Urinary bladder (tissue), 4 donors: ENCODE data around the gene LAMC1. TPM values are rescaled to one million over a fixed set of nuclear protein-coding genes. Genes with fewer than 3 reads are reported as not detected.

Experiments
- DNase-seq: peaks from one replicate; pipeline ENCODE4 v3.0.0-alpha.2; 2015; ENCODE audit errors: extremely low spot score
- H3K27ac ChIP-seq: one replicate; pipeline ENCODE4 v1.5.1; 2013; ENCODE audit warnings: low read depth, mild to moderate bottlenecking, moderate library complexity
- H3K36me3 ChIP-seq: one replicate; pipeline ENCODE4 v1.6.1; 2013; ENCODE audit warnings: mild to moderate bottlenecking, moderate library complexity; ENCODE audit not compliant: insufficient read depth
- H3K4me1 ChIP-seq: one replicate; pipeline ENCODE4 v1.6.1; 2013; ENCODE audit warnings: mild to moderate bottlenecking, moderate library complexity; ENCODE audit not compliant: insufficient read depth
- H3K4me3 ChIP-seq: one replicate; pipeline ENCODE4 v1.5.1; 2013; ENCODE audit warnings: low read depth, low read length
- WGBS: extraction: QIAGEN DNeasy Blood & Tissue Kit; methylation state at CpG from one replicate; pipeline ENCODE4 v1.1.7; 2013; 5-methylcytosine and 5-hydroxymethylcytosine counted together
- polyA plus RNA-seq: library from polyadenylated mRNA; stranded (reverse); fragments of 200-250 nt; gene quantifications from one replicate; pipeline ENCODE4 v1.2.3, GENCODE V29; 2013
- total RNA-seq: library from RNA; depleted of rRNA; stranded (reverse); fragments of >200 nt; gene quantifications from one replicate; pipeline ENCODE4 v1.2.3, GENCODE V29; 2014
- donor health status: healthy with polysubstance abuse.
- donor health status: healthy.

The LAMC1 gene
- total and polyA plus RNA-seq, 2 donors = 178 to 279 TPM

GRCh38 chr1:183089025-183089639 is 65.9 kb downstream of the LAMC1 start:
- peak overlapping the region; percentile 23 for H3K27ac ChIP-seq
- 89% methylated on average over 3 of the region's 3 CpGs for WGBS
- H3K36me3 ChIP-seq = no peaks in the 10 kb centered on the region
- no peak for DNase-seq
- H3K4me3 ChIP-seq = no peak overlapping the region
- no peaks in the 10 kb centered on the region for H3K4me1 ChIP-seq

DNA sequence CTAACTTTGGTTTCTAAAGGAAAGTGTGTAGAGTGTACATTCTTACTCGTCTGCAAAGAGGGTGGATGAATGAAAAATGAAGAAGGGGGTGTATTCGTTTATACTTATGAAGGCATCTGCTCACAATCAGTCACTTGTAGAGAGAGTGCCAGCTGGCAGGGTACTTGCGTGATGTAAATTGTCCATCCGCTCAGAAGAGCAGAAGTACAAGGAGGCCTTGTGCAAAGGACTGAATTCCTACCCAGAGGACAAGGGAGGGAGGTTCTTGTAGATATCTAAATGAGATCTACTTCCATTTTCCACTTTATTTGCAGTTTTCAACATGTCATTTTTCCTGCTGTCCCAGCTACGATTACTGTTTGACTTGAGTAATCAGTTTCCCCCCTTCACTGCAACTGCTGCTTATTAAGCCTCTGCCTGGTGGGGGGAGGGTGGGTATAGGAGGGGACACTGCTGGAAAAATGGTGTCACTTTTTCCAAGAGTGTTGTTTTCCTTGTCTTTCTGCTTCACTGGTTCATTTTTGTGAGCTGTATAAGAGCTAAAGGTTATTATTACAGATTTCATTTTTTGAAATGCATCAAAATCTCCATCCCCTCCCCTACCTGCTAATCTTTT is 67.3 kb downstream of the LAMC1 start:
- Histone ChIP-seq H3K4me3 (no peak overlapping the region), H3K27ac (no peak overlapping the region), H3K36me3 (no peaks in the 10 kb centered on the region), H3K4me1 (no peaks in the 10 kb centered on the region)
- no peak for DNase-seq
- WGBS = 22% methylated on average over 5 of the region's 5 CpGs

DNA sequence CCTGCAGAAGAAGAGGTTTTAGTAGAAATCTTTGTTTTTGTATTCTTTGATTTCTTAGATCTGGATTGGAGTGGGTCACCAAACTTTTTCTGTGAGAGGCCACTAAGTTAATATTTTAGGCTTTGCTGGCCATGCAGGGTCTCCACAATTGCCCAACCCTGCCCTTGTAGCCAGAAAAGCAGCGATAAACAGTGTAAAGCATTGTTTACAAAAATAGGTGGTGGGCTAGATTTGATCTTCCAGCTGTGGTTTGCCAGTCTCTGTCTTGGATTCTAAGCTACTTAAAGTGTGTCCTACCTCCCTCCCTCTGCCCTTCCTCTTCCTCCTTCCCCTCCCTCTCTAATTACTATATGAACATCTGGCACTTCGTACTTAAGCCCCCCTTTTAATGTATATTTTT is 68.0 kb downstream of the LAMC1 start:
- Histone ChIP-seq H3K36me3 (no peaks in the 10 kb centered on the region), H3K4me3 (no peak overlapping the region), H3K27ac (no peak overlapping the region), H3K4me1 (no peaks in the 10 kb centered on the region)
- DNase-seq = no peak
- WGBS = 51% methylated on average over 2 of the region's 2 CpGs

GRCh38 chr1:183092350-183092749 is 69.1 kb downstream of the LAMC1 start:
- H3K4me1 ChIP-seq = no peaks in the 10 kb centered on the region
- 68% methylated on average over 2 of the region's 2 CpGs for whole genome bisulfite sequencing

DNA sequence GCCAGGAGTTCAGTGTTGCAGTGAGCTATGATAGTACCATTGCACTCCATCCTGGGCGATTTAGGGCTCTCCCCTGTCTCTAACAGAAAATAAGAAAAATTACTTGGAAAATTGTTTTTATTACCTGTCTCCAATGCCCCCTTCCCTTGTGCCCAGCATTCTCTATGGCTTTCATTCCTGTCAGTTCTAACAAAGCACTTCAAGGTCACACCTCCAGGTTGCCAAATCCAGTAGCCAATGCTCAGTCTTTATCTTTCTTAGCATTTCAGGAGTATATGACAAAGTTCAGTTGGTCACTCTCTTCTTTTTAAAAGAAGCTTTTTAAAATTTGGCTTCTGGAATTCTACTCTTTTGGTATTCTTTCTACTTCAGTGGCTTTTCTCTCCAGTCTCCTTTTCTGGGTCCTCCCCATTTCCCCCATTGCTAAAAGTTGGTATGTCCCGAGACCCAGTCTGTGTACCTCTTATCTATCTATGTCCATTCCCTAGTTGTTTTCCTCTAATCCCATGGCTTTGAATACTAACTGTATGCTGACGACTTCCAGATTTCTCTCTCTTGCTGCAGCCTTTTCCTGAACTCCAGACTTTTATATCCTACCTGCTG is 69.9 kb downstream of the LAMC1 start:
- H3K36me3 ChIP-seq = no peaks in the 10 kb centered on the region
- 61% methylated on average over 3 of the region's 3 CpGs for WGBS
- H3K27ac ChIP-seq = no peak overlapping the region
- no peak overlapping the region for H3K4me3 ChIP-seq
- peaks cover 2% of the 10 kb centered on the region for H3K4me1 ChIP-seq
- DNase-seq = no peak

More at GRCh38 chr1:183092350-183092749, 69.1 kb downstream of the LAMC1 start:
- no peak overlapping the region for H3K27ac ChIP-seq
- no peaks in the 10 kb centered on the region for H3K36me3 ChIP-seq
- H3K4me3 ChIP-seq = no peak overlapping the region
- DNase-seq = no peak

DNA sequence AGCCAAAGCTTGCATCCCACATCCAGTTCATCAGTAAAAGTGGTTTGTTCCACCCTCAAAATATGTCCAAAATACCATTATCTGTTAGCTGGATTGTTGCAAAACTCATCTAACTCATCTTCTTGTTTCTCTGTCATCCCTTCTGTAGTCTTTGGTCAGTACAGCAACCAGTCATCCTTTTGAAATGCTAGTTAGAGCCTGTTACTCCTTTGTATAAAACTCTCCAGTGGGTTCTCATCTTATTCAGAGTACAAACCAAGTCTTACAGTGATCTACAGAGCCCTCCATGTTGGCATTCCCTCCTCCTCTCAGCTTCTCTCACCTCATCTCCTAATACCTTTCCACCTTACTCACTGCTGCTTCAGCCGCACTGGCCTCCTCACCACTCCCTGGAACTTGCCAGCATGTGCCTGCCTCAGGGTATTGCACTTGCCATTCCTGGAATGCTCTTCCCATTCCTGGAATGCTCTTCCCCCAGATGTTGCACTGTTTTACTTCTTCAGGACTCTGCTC is 70.6 kb downstream of the LAMC1 start:
- H3K4me1 ChIP-seq = peaks cover 2% of the 10 kb centered on the region
- no peak for DNase-seq
- H3K36me3 ChIP-seq = no peaks in the 10 kb centered on the region
- no peak overlapping the region for H3K27ac ChIP-seq
- WGBS = 83% methylated on average over 1 of the region's 1 CpG
- H3K4me3 ChIP-seq = no peak overlapping the region

GRCh38 chr1:183094351-183094750 is 71.1 kb downstream of the LAMC1 start:
- no peaks in the 10 kb centered on the region for H3K36me3 ChIP-seq
- 36% methylated on average over 2 of the region's 2 CpGs for WGBS
- no peak for DNase-seq
- H3K27ac ChIP-seq = no peak overlapping the region
- peaks cover 2% of the 10 kb centered on the region for H3K4me1 ChIP-seq
- no peak overlapping the region for H3K4me3 ChIP-seq

GRCh38 chr1:183096351-183096750 is 73.1 kb downstream of the LAMC1 start:
- 88% methylated on average over 2 of the region's 2 CpGs for WGBS
- no peak for DNase-seq
- Histone ChIP-seq H3K36me3 (no peaks in the 10 kb centered on the region), H3K4me3 (no peak overlapping the region), H3K27ac (no peak overlapping the region), H3K4me1 (peaks cover 2% of the 10 kb centered on the region)

DNA sequence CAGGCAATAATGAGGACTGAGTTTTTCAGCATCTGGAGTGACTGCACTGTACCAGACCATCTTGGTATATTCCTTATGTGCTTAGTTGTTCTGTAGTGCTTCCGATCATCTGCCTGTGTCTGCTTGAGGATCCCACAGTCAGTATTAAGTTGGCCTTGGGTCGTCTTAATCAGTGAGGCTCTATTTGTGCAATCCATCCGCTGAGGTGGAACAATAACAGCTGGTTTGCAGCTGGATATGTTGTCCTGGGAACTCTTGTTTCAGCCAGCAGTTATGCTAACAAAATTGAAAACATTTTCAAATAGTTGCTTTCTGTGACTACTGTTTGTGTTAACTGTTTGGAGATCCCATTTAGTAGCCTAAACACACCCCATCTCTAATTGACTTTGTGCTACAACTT is 73.7 kb downstream of the LAMC1 start:
- no peaks in the 10 kb centered on the region for H3K36me3 ChIP-seq
- H3K4me3 ChIP-seq = no peak overlapping the region
- WGBS = 34% methylated on average over 3 of the region's 3 CpGs
- no peak overlapping the region for H3K27ac ChIP-seq
- peaks cover 2% of the 10 kb centered on the region for H3K4me1 ChIP-seq
- DNase-seq = no peak

- WGBS = 17% methylated on average over 3 of the region's 3 CpGs
- Histone ChIP-seq H3K36me3 (no peaks in the 10 kb centered on the region), H3K4me1 (peaks cover 2% of the 10 kb centered on the region), H3K27ac (peak overlapping the region; percentile 15), H3K4me3 (no peak overlapping the region)
- DNase-seq = no peak
Observed at GRCh38 chr1:183097438-183098051, 74.3 kb downstream of the LAMC1 start.

GRCh38 chr1:183098317-183098716 is 75.1 kb downstream of the LAMC1 start:
- H3K4me1 ChIP-seq = peaks cover 2% of the 10 kb centered on the region
- 96% methylated on average over 2 of the region's 2 CpGs for WGBS
- no peak overlapping the region for H3K27ac ChIP-seq
- no peak overlapping the region for H3K4me3 ChIP-seq
- no peak for DNase-seq
- H3K36me3 ChIP-seq = no peaks in the 10 kb centered on the region

GRCh38 chr1:183100361-183100974 is 77.2 kb downstream of the LAMC1 start:
- 92% methylated on average over 4 of the region's 4 CpGs for WGBS
- Histone ChIP-seq H3K36me3 (no peaks in the 10 kb centered on the region), H3K4me1 (peaks cover 2% of the 10 kb centered on the region), H3K4me3 (no peak overlapping the region), H3K27ac (no peak overlapping the region)
- no peak for DNase-seq

DNA sequence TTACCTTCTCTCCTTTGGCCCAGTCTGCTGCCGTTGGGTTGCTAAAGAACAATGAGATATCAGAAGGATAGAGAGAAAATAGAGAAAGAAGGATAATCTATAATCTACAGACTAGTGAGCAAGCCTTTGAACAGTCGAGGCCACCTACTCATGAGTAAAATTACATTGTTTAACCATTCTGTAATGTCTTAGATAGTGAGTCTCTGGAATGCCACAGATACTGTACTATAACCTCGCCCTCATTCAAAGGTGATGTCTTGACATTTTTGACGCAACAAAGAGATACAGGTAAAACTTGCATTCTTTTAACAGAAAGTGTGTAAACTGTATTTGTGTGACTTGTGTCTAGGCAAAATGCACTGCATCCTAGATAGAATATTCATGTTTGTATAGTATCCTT is 77.9 kb downstream of the LAMC1 start:
- DNase-seq = no peak
- Histone ChIP-seq H3K36me3 (no peaks in the 10 kb centered on the region), H3K27ac (no peak overlapping the region), H3K4me1 (peaks cover 2% of the 10 kb centered on the region), H3K4me3 (no peak overlapping the region)
- 84% methylated on average over 4 of the region's 4 CpGs for WGBS
